Stimulated activated naive CD8-positive, alpha-beta T cell treated with anti-CD3 and anti-CD28 coated beads, Interleukin-15, Interleukin-2, amounts not matched to agents 100 ng/mL and 50 ng/mL, for 24 hours (primary cell): ENCODE measurements around the gene CRB2.

Experiments
- H3K27ac Mint-ChIP-seq: one replicate; pipeline ENCODE4 v1.8.0; 2021; ENCODE audit warnings: mild to moderate bottlenecking, mixed read lengths
- H3K27me3 Mint-ChIP-seq: one replicate; pipeline ENCODE4 v1.8.0; 2021; ENCODE audit warnings: mixed read lengths
- H3K36me3 Mint-ChIP-seq: one replicate; pipeline ENCODE4 v1.8.0; 2021; ENCODE audit warnings: low read depth, mixed read lengths
- H3K4me1 Mint-ChIP-seq: one replicate; pipeline ENCODE4 v1.8.0; 2021; ENCODE audit warnings: low read depth, mixed read lengths
- H3K4me3 Mint-ChIP-seq: one replicate; pipeline ENCODE4 v1.8.0; 2021; ENCODE audit warnings: mild to moderate bottlenecking, mixed read lengths
- H3K9me3 Mint-ChIP-seq: one replicate; pipeline ENCODE4 v1.8.0; 2021; ENCODE audit warnings: mixed read lengths

Gene CRB2

GRCh38 chr9:123361086-123361730, 5.2 kb downstream of the CRB2 start:
- H3K4me3 Mint-ChIP-seq = no peak overlapping the region
- H3K27me3 Mint-ChIP-seq = no peaks in the 10 kb centered on the region
- H3K9me3 Mint-ChIP-seq = no peaks in the 10 kb centered on the region
- H3K27ac Mint-ChIP-seq = no peak overlapping the region
- no peaks in the 10 kb centered on the region for H3K36me3 Mint-ChIP-seq
- H3K4me1 Mint-ChIP-seq = peaks cover 27% of the 10 kb centered on the region

- H3K27me3 Mint-ChIP-seq = no peaks in the 10 kb centered on the region
- no peak overlapping the region for H3K4me3 Mint-ChIP-seq
- H3K27ac Mint-ChIP-seq = no peak overlapping the region
- H3K9me3 Mint-ChIP-seq = no peaks in the 10 kb centered on the region
- H3K36me3 Mint-ChIP-seq = no peaks in the 10 kb centered on the region
- peaks cover 27% of the 10 kb centered on the region for H3K4me1 Mint-ChIP-seq
Observed at GRCh38 chr9:123361731-123362510, 5.9 kb downstream of the CRB2 start.

GRCh38 chr9:123362856-123363255, 6.9 kb downstream of the CRB2 start:
- H3K4me1 Mint-ChIP-seq = peaks cover 27% of the 10 kb centered on the region
- H3K4me3 Mint-ChIP-seq = no peak overlapping the region
- H3K27me3 Mint-ChIP-seq = no peaks in the 10 kb centered on the region
- no peaks in the 10 kb centered on the region for H3K9me3 Mint-ChIP-seq
- no peak overlapping the region for H3K27ac Mint-ChIP-seq
- H3K36me3 Mint-ChIP-seq = no peaks in the 10 kb centered on the region

- Mint-ChIP-seq H3K4me3 (no peak overlapping the region), H3K27ac (no peak overlapping the region)
Observed at GRCh38 chr9:123364241-123364824, 8.3 kb downstream of the CRB2 start.

GRCh38 chr9:123365287-123365880, 9.4 kb downstream of the CRB2 start:
- Mint-ChIP-seq H3K27me3 (peaks cover 7% of the 10 kb centered on the region), H3K4me1 (peaks cover 6% of the 10 kb centered on the region), H3K4me3 (no peak overlapping the region), H3K9me3 (no peaks in the 10 kb centered on the region), H3K27ac (no peak overlapping the region), H3K36me3 (no peaks in the 10 kb centered on the region)

More at GRCh38 chr9:123364241-123364824, 8.3 kb downstream of the CRB2 start:
- H3K4me1 Mint-ChIP-seq = peaks cover 15% of the 10 kb centered on the region
- H3K27me3 Mint-ChIP-seq = peaks cover 1% of the 10 kb centered on the region
- no peaks in the 10 kb centered on the region for H3K9me3 Mint-ChIP-seq
- no peaks in the 10 kb centered on the region for H3K36me3 Mint-ChIP-seq

GRCh38 chr9:123365881-123366528, 10.0 kb downstream of the CRB2 start:
- peaks cover 3% of the 10 kb centered on the region for H3K4me1 Mint-ChIP-seq
- no peaks in the 10 kb centered on the region for H3K36me3 Mint-ChIP-seq
- H3K4me3 Mint-ChIP-seq = no peak overlapping the region
- no peak overlapping the region for H3K27ac Mint-ChIP-seq
- H3K27me3 Mint-ChIP-seq = peaks cover 7% of the 10 kb centered on the region
- no peaks in the 10 kb centered on the region for H3K9me3 Mint-ChIP-seq

- Mint-ChIP-seq H3K9me3 (no peaks in the 10 kb centered on the region), H3K27ac (no peak overlapping the region), H3K4me3 (no peak overlapping the region), H3K36me3 (no peaks in the 10 kb centered on the region), H3K27me3 (peaks cover 21% of the 10 kb centered on the region), H3K4me1 (peaks cover 3% of the 10 kb centered on the region)
Observed at GRCh38 chr9:123368023-123368422, 12.0 kb downstream of the CRB2 start.

- H3K36me3 Mint-ChIP-seq = no peaks in the 10 kb centered on the region
- H3K4me3 Mint-ChIP-seq = no peak overlapping the region
- no peak overlapping the region for H3K27ac Mint-ChIP-seq
- peaks cover 3% of the 10 kb centered on the region for H3K4me1 Mint-ChIP-seq
- H3K27me3 Mint-ChIP-seq = peaks cover 21% of the 10 kb centered on the region
- H3K9me3 Mint-ChIP-seq = no peaks in the 10 kb centered on the region
Observed at GRCh38 chr9:123368536-123369153, 12.6 kb downstream of the CRB2 start.

GRCh38 chr9:123369296-123369695, 13.3 kb downstream of the CRB2 start:
- peaks cover 25% of the 10 kb centered on the region for H3K27me3 Mint-ChIP-seq
- no peak overlapping the region for H3K27ac Mint-ChIP-seq
- no peak overlapping the region for H3K4me3 Mint-ChIP-seq
- H3K4me1 Mint-ChIP-seq = no peaks in the 10 kb centered on the region
- no peaks in the 10 kb centered on the region for H3K36me3 Mint-ChIP-seq
- H3K9me3 Mint-ChIP-seq = no peaks in the 10 kb centered on the region

GRCh38 chr9:123370108-123370507, 14.1 kb downstream of the CRB2 start:
- Mint-ChIP-seq H3K4me1 (no peaks in the 10 kb centered on the region), H3K9me3 (no peaks in the 10 kb centered on the region), H3K27ac (no peak overlapping the region), H3K36me3 (no peaks in the 10 kb centered on the region), H3K4me3 (no peak overlapping the region), H3K27me3 (peaks cover 33% of the 10 kb centered on the region)

- no peak overlapping the region for H3K4me3 Mint-ChIP-seq
- no peaks in the 10 kb centered on the region for H3K36me3 Mint-ChIP-seq
- H3K27ac Mint-ChIP-seq = no peak overlapping the region
- no peaks in the 10 kb centered on the region for H3K4me1 Mint-ChIP-seq
- peaks cover 35% of the 10 kb centered on the region for H3K27me3 Mint-ChIP-seq
- no peaks in the 10 kb centered on the region for H3K9me3 Mint-ChIP-seq
Observed at GRCh38 chr9:123370526-123371227, 14.7 kb downstream of the CRB2 start.

GRCh38 chr9:123371228-123371584, 15.2 kb downstream of the CRB2 start:
- Mint-ChIP-seq H3K9me3 (no peaks in the 10 kb centered on the region), H3K4me1 (no peaks in the 10 kb centered on the region), H3K27me3 (peaks cover 35% of the 10 kb centered on the region), H3K36me3 (no peaks in the 10 kb centered on the region), H3K4me3 (no peak overlapping the region), H3K27ac (no peak overlapping the region)

GRCh38 chr9:123371805-123372590, 16.0 kb downstream of the CRB2 start:
- Mint-ChIP-seq H3K27ac (no peak overlapping the region), H3K36me3 (no peaks in the 10 kb centered on the region), H3K9me3 (no peaks in the 10 kb centered on the region), H3K4me1 (peaks cover 2% of the 10 kb centered on the region), H3K27me3 (peaks cover 38% of the 10 kb centered on the region), H3K4me3 (no peak overlapping the region)
